ENCODE data around the gene KLB.

KLB gene

DNA sequence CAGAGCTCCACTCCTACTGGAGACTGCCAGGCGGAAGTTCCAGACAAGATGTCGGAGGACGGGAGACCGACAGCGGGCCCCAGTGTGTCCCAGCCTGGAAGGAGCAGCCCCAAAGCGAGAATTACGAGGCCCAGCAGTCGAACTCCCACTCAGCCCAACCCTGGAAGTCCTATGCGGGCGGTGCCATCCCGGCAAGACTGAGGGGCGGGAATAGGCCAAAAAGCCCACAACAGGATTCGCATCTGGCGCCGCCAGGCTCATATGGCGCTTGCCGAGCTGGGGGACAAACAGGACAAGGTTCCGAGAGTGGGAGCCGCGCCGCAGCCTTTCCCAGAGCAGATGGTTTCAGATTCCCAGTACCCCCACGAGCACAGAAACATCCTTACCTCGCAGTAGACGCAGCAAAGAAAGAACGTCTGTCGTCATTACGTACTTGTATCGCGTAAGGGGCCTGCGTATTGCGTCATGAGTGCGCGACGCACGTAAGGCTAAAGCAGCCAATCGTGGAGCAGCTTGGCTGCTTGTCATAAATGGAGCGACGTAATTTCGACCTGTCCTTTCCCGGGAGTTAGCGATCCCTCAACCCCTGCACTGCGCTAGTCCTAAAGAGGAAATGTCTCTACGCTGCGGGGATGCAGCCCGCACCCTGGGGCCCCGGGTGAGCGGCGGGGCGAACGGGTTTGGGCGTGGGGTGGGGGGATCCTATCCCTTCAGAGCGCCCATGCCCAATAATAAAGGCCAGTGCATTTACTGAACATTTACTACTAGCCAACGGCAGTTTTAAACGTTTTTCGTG, 52.0 kb downstream of the KLB start, which contains the start of the genes LIAS and RPL9:
TSS of gene LIAS (plus strand) at position 552 of the 796 bp plus-strand sequence. CDS start at position 614, 62 bp downstream.
TSS of gene RPL9 (minus strand) at position 418 of the 796 bp plus-strand sequence. CDS start 483 bp downstream, outside the sequence.
- DNase-seq (ENCODE audit: low read depth in 2 of 2, low spot score in 1 of 2), result peak; percentile 88 to 89

DNA sequence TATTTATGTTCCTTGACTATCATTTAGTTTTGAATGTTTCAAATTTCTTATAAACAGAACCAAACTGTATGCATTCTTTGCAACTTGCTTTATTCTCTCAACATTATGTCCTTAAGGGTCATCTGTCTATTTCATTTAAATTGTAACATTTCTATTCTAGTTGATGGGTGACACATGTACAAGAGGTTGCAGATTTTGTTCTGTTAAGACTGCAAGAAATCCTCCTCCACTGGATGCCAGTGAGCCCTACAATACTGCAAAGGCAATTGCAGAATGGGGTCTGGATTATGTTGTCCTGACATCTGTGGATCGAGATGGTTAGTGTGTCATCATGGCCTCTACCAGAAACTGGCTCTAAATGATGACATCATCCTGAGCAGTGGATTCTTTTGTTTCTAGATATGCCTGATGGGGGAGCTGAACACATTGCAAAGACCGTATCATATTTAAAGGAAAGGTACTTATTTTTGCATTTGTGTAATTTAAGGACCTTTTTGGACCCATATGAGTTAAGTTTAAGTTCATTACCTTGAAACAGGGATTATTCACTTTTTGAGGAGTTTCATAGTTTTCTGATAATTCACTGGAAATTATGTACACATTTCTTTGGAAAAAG, 58.3 kb downstream of the KLB start:
- DNase-seq (ENCODE audit: low read depth in 2 of 2, low spot score in 1 of 2), result no peak

DNA sequence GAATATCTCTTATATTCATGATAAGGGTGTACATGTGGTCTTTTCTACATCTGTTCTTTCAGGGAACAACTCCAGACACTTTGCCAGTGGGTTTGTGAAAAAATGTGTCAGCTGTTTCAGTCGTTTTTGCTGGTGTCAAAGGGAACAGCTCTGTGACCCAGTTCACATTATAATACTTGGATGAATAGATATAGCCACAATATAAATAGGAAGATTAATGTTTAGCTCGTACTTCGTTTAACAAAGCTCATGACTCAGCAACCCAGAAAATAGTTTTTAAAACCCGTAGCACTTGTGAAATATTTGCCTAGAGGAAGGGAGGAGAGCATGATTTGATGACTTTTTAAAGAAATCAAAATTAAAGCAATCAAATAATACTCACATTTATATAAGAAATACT, 60.0 kb downstream of the KLB start:
- DNase-seq (ENCODE audit: low read depth in 2 of 2, low spot score in 1 of 2), result no peak

DNA sequence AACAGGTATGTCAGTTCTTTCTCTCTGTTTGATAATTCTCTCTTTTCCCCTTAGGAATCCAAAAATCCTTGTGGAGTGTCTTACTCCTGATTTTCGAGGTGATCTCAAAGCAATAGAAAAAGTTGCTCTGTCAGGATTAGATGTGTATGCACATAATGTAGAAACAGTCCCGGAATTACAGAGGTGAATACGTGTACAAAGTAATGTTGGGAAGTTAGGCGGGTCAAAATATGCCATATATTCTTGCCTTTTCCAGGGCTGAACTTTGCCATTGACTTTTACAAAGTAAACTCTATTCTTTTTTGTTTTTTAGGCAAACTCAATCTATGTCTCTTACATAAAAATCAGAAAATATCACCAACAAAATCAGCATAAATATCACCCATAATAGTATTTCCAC, 60.7 kb downstream of the KLB start:
- no peak for DNase-seq (ENCODE audit: low read depth in 2 of 2, low spot score in 1 of 2)

DNA sequence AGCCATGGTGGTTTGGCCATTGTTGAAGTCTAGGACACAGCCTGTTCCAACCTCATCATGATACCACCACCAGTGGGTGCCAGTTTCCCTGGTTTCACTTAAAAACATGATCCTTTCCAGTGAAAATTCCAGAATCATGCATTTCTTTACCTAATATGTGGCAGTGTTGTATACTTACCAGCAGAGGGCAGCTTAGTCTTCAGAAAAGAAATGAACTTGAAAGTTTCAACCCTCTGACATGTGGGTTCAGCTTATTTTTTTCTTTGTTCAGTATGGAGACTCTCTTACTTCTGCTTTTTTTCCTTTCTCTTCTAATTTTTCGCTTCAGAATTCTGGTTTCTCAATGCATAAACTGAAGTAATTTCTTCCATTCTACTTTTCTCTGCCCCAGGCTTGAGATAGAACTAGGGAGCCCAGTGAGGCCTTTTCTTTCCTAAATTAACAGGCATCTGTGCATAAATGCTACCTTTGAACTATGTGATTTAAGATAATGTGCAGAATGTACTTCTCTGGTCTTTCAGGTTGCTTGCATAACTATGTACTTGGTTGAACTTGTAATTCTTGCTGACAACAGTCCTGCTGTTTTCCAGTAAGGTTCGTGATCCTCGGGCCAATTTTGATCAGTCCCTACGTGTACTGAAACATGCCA, 62.8 kb downstream of the KLB start:
- no peak for DNase-seq (ENCODE audit: low read depth in 2 of 2, low spot score in 1 of 2)

DNA sequence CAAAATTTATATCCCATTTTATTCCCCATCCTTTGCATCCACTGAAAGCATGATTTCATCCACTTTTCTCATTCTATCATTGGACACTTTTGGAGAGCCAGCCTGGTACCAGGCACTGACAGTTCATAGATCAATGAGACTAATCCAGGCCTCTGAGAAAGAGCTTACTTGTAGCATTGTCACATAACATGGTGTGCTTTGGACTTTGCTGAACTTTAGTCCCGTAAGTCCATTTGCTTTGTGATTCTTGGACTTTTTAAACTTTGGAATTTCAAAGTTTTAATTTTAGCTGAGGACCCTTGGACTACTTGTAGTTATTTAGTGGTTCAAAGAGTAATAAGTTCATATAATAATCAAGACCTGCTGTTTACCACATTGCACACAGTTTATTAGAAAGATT, 63.7 kb downstream of the KLB start:
- no peak for DNase-seq (ENCODE audit: low read depth in 2 of 2, low spot score in 1 of 2)

DNA sequence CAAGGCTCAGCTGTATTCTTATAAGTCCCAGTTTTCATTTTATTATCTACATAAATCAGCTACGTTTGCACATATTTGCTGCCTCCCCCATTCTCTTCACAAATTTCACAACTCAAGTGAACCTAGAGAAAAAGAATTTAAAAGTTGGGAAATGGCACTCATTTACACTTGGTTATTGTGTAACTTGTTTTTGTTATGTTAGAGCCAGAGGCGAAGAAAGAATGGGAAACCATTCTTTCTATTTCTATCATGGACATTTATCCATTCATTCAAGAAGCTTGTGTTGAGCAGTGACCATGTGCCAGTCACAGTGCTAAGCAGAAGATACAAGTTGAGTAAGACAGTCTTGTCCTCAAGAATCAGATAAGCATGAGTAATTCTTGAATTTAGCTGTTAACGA, 65.7 kb downstream of the KLB start:
- no peak for DNase-seq (ENCODE audit: low read depth in 2 of 2, low spot score in 1 of 2)

DNA sequence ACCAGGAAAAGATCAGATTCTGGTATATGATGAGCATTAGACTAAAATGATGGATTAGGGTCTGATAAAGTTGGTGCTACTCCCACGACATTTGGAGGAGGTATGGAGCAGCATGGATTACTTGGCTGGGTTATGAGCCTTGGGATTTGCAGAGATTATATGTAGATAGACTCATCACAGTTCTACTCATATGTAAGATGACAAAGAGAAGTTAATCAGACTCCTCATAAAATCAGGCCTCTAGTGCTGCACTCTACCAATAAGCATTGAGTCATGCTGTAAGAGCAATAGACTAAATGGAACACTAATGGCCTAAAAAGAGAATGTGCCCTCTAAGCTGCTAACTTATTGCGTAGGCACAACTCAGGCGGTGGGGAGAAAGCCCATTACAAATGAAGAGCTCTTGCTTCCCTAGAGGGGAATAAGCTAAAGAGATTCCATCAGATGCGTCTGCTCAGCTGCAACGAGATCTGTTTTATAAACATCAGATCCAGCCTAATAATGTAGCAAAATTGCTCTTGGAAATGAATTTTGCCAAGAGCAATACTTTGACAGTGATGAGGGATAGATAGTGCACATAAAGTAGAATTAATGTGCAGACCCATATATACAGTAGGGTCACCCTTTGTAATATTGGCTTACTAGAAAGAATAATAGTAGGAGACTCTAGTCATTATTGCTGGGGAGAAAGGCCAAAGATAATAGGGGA, 69.6 kb downstream of the KLB start:
- DNase-seq (ENCODE audit: low read depth in 2 of 2, low spot score in 1 of 2), result no peak

DNA sequence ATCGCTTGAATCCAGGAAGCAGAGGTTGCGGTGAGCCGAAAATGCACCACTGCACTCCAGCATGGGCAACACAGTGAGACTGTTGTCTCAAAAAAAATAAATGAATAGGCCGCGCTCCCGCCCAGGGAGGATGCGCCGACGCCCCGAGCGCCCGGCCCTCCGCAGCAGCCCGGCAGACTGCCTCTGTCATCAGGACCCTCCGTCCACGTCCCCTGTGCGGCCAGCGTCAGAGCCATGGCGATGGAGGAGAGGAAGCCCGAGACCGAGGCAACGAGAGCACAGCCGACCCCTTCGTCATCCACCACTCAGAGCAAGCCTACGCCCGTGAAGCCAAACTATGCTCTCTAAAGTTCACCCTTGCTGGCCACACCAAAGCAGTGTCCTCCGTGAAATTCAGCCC, 73.5 kb downstream of the KLB start:
- no peak for DNase-seq (ENCODE audit: low read depth in 2 of 2, low spot score in 1 of 2)

DNA sequence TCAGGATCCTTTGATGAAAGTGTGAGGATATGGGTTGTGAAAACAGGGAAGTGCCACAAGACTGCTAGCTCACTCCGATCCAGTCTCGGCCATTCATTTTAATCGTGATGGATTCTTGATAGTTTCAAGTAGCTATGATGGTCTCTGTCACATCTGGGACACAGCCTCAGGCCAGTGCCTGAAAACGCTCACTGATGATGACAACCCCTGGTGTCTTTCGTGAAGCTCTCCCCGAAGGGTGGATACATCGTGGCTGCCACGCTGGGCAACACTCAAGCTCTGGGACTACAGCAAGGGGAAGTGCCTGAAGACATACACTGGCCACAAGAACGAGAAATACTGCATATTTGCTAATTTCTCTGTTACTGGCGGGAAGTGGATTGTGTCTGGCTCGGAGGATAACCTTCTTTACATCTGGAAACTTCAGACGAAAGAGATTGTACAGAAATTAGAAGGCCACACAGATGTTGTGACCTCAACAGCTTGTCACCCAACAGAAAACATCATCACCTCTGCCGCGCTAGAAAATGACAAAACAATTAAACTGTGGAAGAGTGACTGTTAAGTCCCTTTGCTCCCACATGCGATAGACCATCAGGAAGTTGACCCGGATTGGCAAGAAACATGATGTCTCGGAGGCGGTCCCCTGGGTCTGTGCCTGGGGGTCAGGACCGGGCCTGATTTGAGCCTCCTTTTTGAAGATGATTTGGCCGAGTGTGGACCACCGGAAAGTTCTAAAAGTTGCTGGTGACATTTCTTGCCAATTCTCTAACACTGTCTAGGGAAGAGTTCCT, 74.4 kb downstream of the KLB start:
- DNase-seq (ENCODE audit: low read depth in 2 of 2, low spot score in 1 of 2), result no peak

DNA sequence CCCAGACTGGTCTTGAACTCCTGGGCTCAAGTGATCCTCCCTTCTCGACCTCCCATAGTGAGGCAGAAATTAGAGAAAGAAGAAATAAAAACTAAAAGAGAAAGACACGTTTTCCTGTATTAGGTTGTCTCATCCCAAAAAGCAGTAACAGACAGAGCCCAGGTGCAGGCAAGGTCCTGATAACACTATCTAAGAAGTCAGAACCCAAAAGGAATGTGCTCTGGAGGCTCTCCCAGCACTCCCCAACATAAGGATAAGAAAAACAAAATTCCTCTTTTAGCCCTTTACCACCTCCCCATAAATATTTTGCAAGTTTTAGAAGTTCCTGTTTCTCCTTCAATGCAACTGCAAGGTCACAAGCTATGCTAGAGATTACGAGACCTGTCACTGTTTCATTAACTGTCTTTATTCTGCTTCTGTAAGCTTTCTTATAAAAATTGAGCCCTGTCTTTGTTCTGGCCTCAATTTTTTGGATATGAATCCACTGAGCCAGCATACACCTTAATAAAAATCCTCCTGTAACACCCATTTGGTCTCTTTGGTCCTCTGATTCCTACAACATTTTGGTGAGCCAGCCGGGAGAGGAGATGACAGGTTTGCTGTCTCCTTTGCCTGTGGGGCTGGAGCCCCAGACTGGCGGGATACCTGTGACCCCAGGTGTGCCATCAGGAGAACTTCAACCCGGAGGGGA, 78.0 kb downstream of the KLB start:
- DNase-seq (ENCODE audit: low read depth in 2 of 2, low spot score in 1 of 2), result no peak

DNA sequence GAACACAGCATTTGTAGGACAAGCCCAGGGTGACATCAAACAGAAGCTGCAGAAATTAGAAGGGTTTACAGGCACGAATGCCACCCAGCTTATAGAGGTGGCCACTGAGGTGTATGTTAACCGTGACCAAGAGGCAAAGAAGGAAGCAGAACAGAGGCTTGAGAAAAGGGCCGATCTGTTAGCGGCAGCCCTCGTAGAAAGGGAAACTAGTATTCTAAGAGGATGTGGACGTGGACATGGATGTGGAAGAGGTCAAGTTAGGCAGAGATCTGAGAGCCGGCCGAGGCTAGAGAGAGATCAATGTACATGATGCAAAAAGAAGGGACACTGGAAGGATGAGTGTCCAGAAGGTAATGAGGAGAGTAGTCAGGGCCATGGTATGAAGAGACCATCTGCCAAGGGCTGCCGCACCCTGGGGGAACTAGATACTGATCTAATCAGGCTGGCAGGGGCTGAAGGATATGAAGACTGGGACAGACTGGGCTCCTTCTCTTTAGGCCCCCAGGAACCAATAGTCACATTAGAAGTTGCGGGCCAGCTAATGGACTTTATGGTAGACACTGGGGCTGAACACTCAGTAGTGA, 79.6 kb downstream of the KLB start:
- no peak for DNase-seq (ENCODE audit: low read depth in 2 of 2, low spot score in 1 of 2)

DNA sequence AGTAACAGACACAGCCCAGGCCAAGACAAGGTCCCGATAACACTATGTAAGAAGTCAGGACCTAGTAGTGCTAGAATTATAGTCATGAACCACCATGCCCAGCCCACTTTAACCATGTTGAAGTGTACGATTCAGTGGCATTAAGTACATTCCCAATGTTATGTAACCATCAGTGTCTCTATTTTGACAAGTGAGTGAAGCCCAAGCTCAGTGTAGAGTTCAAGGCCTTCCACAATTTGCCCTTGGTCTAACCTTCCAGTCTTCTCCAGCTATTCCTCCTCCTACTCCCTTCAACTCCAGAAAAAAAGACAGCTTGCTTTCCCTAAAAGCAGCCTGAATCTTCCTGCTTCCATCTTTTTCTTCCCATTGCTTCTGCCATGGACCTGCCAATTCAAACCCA, 83.6 kb downstream of the KLB start:
- DNase-seq (ENCODE audit: low read depth in 2 of 2, low spot score in 1 of 2), result no peak

DNA sequence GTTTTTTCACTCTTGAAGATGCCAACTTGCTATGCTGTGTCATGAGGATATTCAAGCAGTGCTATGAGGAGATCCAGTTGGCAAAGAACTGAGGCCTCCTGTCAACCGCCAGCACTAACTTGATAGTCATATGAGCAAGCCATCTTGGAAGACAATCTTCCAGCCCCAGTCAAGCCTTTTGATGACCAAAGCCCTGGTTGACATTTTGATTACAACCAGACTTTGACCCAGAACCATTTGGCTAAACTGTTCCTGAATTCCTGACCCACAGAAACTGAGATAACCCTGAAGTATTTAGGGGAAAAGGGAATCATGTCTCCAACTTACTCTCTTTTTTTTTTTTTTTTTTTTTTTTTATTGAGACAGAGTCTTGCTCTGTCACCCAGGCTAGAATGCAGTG, 87.6 kb downstream of the KLB start:
- no peak for DNase-seq (ENCODE audit: low read depth in 2 of 2, low spot score in 1 of 2)

DNA sequence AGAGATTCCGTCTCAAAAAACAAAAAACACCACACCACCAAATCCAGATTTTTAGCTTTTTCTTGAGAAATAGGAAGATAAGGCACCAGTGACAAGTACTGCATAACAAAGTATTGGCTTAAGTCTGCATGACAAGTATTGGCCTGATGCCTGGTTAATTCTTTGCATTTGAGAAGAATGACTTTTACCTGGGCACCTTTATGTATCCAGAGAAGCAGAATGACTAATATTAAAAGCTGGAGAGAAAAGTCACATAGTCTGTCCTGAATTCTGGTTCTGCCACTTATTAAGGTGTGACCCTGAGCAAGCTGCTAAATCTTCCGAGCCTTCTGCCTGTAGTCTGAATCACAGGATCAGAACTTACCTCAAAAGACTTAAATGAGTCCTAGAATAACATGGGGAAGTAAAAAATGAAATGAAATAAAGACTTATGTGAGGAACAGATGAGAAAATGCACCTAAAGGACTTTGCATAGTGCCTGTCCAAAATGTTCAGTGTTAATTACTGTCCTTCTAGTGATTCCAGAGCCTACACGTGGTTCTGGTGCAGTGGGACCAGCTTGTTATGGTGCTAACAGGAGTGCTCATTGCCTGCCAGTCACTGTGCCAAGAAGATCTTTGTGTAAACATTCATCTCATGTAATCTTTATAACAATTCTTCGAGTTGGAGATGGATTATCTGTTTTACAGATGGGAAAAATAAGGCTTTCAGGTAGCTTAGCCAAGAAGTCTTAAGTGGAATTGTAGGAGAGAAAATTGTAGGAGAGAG, 88.9 kb downstream of the KLB start:
- DNase-seq (ENCODE audit: low read depth in 2 of 2, low spot score in 1 of 2), result no peak

DNA sequence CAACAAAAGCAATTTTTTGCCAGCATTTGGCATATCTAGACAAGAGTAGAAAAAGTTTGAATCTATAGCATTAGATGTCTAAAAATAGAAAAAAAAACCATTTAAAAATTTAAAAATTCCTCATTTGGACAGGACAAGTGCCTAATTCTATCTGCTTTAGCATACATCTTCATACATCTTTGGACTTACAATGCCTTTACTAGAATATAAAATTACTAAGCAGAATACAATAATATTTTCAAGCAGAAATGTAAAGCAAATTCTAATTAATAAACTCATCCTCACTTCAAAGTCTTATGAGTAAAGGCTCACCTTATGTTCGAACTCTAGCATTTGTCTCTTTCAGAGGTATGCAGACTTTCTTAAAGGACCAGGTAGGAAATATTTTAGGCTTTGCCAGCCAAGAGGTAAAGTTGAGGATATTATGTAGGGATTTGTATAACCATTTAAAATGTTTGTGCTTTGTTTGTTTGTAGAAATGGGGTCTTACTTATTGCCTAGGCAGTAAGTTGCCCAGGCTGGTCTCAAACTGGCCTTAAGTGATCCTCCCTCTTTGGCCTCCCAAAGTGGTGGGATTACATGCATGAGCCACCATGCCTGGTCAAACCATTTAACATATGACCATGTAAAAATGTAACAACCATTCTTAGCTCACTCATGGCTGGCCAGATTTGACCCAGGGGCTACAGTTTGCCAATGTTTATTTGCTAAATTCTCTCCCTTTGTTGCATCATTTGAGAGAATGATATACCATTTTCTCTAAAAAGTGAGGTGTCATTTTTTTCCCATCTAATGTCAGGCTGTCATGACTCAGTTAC, 91.4 kb downstream of the KLB start:
- no peak for DNase-seq (ENCODE audit: low read depth in 2 of 2, low spot score in 1 of 2)

DNA sequence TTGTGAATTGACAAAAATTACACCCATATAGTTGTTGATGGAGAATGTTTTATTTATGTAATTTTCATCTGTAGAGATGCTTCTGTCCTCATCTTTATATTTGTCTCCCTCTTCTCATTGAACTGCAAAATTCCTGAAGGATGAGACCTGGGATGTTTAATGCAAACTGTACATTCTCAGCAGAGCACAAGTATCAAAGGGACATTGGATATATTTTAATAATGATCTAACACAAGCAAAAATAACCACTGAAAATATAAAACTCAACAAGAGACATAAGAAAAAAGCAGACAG, 91.9 kb downstream of the KLB start:
- no peak for DNase-seq (ENCODE audit: low read depth in 2 of 2, low spot score in 1 of 2)
